T-helper 17 cell (primary cell): ENCODE results near the gene DMRT2. TPM values are rescaled to one million over a fixed set of nuclear protein-coding genes. Genes with fewer than 3 reads are reported as not detected.

ENCODE experiments used
- ATAC-seq: fragments of 150-1000 bp; cut with Tn5 transposase; 2 replicates; pipeline ENCODE4 v1.10.0; 2021; ENCODE audit warnings: mild to moderate bottlenecking, moderate library complexity
- DNase-seq, 3 donors: peaks; one replicate each; pipeline versions ENCODE4 v3.0.0 to v3.0.0-alpha.2; 2020 to 2021
- H3K9me3 ChIP-seq: one replicate; pipeline ENCODE4 v1.7.0; 2013; ENCODE audit warnings: low read length, mild to moderate bottlenecking; ENCODE audit not compliant: control insufficient read depth, poor library complexity, severe bottlenecking
- H3K27ac Mint-ChIP-seq: one replicate; pipeline ENCODE4 v1.8.0; 2022; ENCODE audit warnings: mild to moderate bottlenecking, moderate library complexity, mixed read lengths
- H3K27me3 Mint-ChIP-seq: one replicate; pipeline ENCODE4 v1.8.0; 2022; ENCODE audit warnings: mixed read lengths
- H3K36me3 Mint-ChIP-seq: one replicate; pipeline ENCODE4 v1.8.0; 2022; ENCODE audit warnings: low read depth, mixed read lengths
- H3K4me1 Mint-ChIP-seq: one replicate; pipeline ENCODE4 v1.8.0; 2022; ENCODE audit warnings: mild to moderate bottlenecking, mixed read lengths
- H3K4me3 Mint-ChIP-seq: one replicate; pipeline ENCODE4 v1.8.0; 2022; ENCODE audit warnings: mild to moderate bottlenecking, moderate library complexity, mixed read lengths
- total RNA-seq, 4 donors: library from RNA in 2 of 4; stranded (reverse) in 2 of 4; gene quantifications; one replicate each; pipeline ENCODE4 v1.2.3 and lab custom pipeline; 2022 to 2026

DMRT2 gene
- total RNA-seq (not detected), total RNA-seq (lab: John Stamatoyannopoulos, UW) (0 reads per million in 2 donors)

GRCh38 chr9:1050125-1050895 is at the start of gene DMRT2:
DMRT2 (plus strand) TSS chr9:1050357; CDS start chr9:1051614, 1,257 bp downstream.
- Mint-ChIP-seq H3K4me1 (peaks cover 37% of the 10 kb centered on the region), H3K27ac (peak within 1 kb of the TSS; percentile 29), H3K4me3 (peak within 1 kb of the TSS; percentile 92), H3K27me3 (peaks cover 82% of the 10 kb centered on the region), H3K36me3 (peaks cover 7% of the 10 kb centered on the region)
- H3K9me3 ChIP-seq = peaks cover 4% of the 10 kb centered on the region
- no peak for ATAC-seq
- DNase-seq = no peak

- Mint-ChIP-seq H3K27ac (no peak overlapping the region), H3K27me3 (peaks cover 14% of the 10 kb centered on the region)
Observed at GRCh38 chr9:1001838-1002237, 48.3 kb upstream of the DMRT2 start.

GRCh38 chr9:1002678-1003077 is 47.5 kb upstream of the DMRT2 start:
- Mint-ChIP-seq H3K27ac (no peak overlapping the region), H3K4me1 (peaks cover 4% of the 10 kb centered on the region), H3K4me3 (no peak overlapping the region), H3K36me3 (no peaks in the 10 kb centered on the region), H3K27me3 (peaks cover 23% of the 10 kb centered on the region)
- no peaks in the 10 kb centered on the region for H3K9me3 ChIP-seq
- no peak for DNase-seq
- ATAC-seq = no peak

More at GRCh38 chr9:1001838-1002237, 48.3 kb upstream of the DMRT2 start:
- no peaks in the 10 kb centered on the region for H3K9me3 ChIP-seq
- H3K4me3 Mint-ChIP-seq = no peak overlapping the region
- DNase-seq = no peak
- peaks cover 4% of the 10 kb centered on the region for H3K4me1 Mint-ChIP-seq
- no peaks in the 10 kb centered on the region for H3K36me3 Mint-ChIP-seq
- no peak for ATAC-seq

- no peak overlapping the region for H3K27ac Mint-ChIP-seq
- H3K4me3 Mint-ChIP-seq = no peak overlapping the region
- no peaks in the 10 kb centered on the region for H3K36me3 Mint-ChIP-seq
- H3K4me1 Mint-ChIP-seq = peaks cover 12% of the 10 kb centered on the region
- H3K27me3 Mint-ChIP-seq = peaks cover 46% of the 10 kb centered on the region
- H3K9me3 ChIP-seq = no peaks in the 10 kb centered on the region
- ATAC-seq (peak; percentile 46), DNase-seq (no peak)
Observed at GRCh38 chr9:1005043-1005667, 45.0 kb upstream of the DMRT2 start.

- no peak for ATAC-seq
- H3K27me3 Mint-ChIP-seq = peaks cover 50% of the 10 kb centered on the region
- no peaks in the 10 kb centered on the region for H3K9me3 ChIP-seq
Observed at GRCh38 chr9:1007312-1007711, 42.8 kb upstream of the DMRT2 start.

GRCh38 chr9:1008216-1008615 is 41.9 kb upstream of the DMRT2 start:
- ATAC-seq (no peak), DNase-seq (no peak)
- H3K4me3 Mint-ChIP-seq = no peak overlapping the region
- no peak overlapping the region for H3K27ac Mint-ChIP-seq
- no peaks in the 10 kb centered on the region for H3K9me3 ChIP-seq
- peaks cover 12% of the 10 kb centered on the region for H3K4me1 Mint-ChIP-seq
- no peaks in the 10 kb centered on the region for H3K36me3 Mint-ChIP-seq
- H3K27me3 Mint-ChIP-seq = peaks cover 50% of the 10 kb centered on the region

More at GRCh38 chr9:1007312-1007711, 42.8 kb upstream of the DMRT2 start:
- Mint-ChIP-seq H3K36me3 (no peaks in the 10 kb centered on the region), H3K4me1 (peaks cover 12% of the 10 kb centered on the region), H3K4me3 (no peak overlapping the region), H3K27ac (no peak overlapping the region)
- DNase-seq = no peak

GRCh38 chr9:1009101-1009707 is 41.0 kb upstream of the DMRT2 start:
- H3K9me3 ChIP-seq = no peaks in the 10 kb centered on the region
- H3K36me3 Mint-ChIP-seq = no peaks in the 10 kb centered on the region
- peak; percentile 95 for ATAC-seq

GRCh38 chr9:1013021-1013420 is 37.1 kb upstream of the DMRT2 start:
- DNase-seq = no peak
- no peak for ATAC-seq
- Mint-ChIP-seq H3K27ac (no peak overlapping the region), H3K36me3 (peaks cover 2% of the 10 kb centered on the region), H3K4me1 (peaks cover 11% of the 10 kb centered on the region), H3K27me3 (peaks cover 44% of the 10 kb centered on the region), H3K4me3 (no peak overlapping the region)
- no peaks in the 10 kb centered on the region for H3K9me3 ChIP-seq

More at GRCh38 chr9:1009101-1009707, 41.0 kb upstream of the DMRT2 start:
- DNase-seq = peak; percentile 44 to 69 (median 48)
- peaks cover 50% of the 10 kb centered on the region for H3K27me3 Mint-ChIP-seq
- no peak overlapping the region for H3K27ac Mint-ChIP-seq
- H3K4me1 Mint-ChIP-seq = peaks cover 12% of the 10 kb centered on the region
- H3K4me3 Mint-ChIP-seq = no peak overlapping the region

- Mint-ChIP-seq H3K27ac (no peak overlapping the region), H3K4me3 (no peak overlapping the region), H3K4me1 (peaks cover 4% of the 10 kb centered on the region), H3K27me3 (peaks cover 44% of the 10 kb centered on the region), H3K36me3 (peaks cover 2% of the 10 kb centered on the region)
- DNase-seq (no peak), ATAC-seq (no peak)
- no peaks in the 10 kb centered on the region for H3K9me3 ChIP-seq
Observed at GRCh38 chr9:1014225-1014624, 35.9 kb upstream of the DMRT2 start.

- ATAC-seq (no peak), DNase-seq (no peak)
- H3K9me3 ChIP-seq = no peaks in the 10 kb centered on the region
- Mint-ChIP-seq H3K27me3 (peaks cover 43% of the 10 kb centered on the region), H3K36me3 (peaks cover 2% of the 10 kb centered on the region), H3K4me3 (no peak overlapping the region), H3K27ac (no peak overlapping the region), H3K4me1 (peaks cover under 1% of the 10 kb centered on the region)
Observed at GRCh38 chr9:1014640-1015039, 35.5 kb upstream of the DMRT2 start.

- no peaks in the 10 kb centered on the region for H3K9me3 ChIP-seq
- ATAC-seq (peak; percentile 55), DNase-seq (no peak)
- no peaks in the 10 kb centered on the region for H3K4me1 Mint-ChIP-seq
- no peak overlapping the region for H3K27ac Mint-ChIP-seq
- peaks cover 54% of the 10 kb centered on the region for H3K27me3 Mint-ChIP-seq
- H3K36me3 Mint-ChIP-seq = peaks cover 2% of the 10 kb centered on the region
- H3K4me3 Mint-ChIP-seq = no peak overlapping the region
Observed at GRCh38 chr9:1018121-1018520, 32.0 kb upstream of the DMRT2 start.

- no peaks in the 10 kb centered on the region for H3K4me1 Mint-ChIP-seq
- DNase-seq (no peak), ATAC-seq (no peak)
- no peak overlapping the region for H3K27ac Mint-ChIP-seq
- no peaks in the 10 kb centered on the region for H3K36me3 Mint-ChIP-seq
- no peaks in the 10 kb centered on the region for H3K9me3 ChIP-seq
- H3K4me3 Mint-ChIP-seq = no peak overlapping the region
- H3K27me3 Mint-ChIP-seq = peaks cover 65% of the 10 kb centered on the region
Observed at GRCh38 chr9:1024112-1024511, 26.0 kb upstream of the DMRT2 start.

- no peak overlapping the region for H3K4me3 Mint-ChIP-seq
- no peaks in the 10 kb centered on the region for H3K9me3 ChIP-seq
- DNase-seq (no peak), ATAC-seq (no peak)
- peaks cover 59% of the 10 kb centered on the region for H3K27me3 Mint-ChIP-seq
- no peaks in the 10 kb centered on the region for H3K4me1 Mint-ChIP-seq
- no peak overlapping the region for H3K27ac Mint-ChIP-seq
- no peaks in the 10 kb centered on the region for H3K36me3 Mint-ChIP-seq
Observed at GRCh38 chr9:1025131-1025530, 25.0 kb upstream of the DMRT2 start.
